Vagina (tissue), 2 donors: ENCODE data around the gene POLA2.
"Not testable (repeated sequence)": the region's sequence is repeated elsewhere in the genome, so short reads cannot be mapped to it uniquely, and the experiment has no call there.

Experiments
- CTCF ChIP-seq, 3 experiments: fragments of 450-650 bp in 2 of 3; fragments of 200-600 bp in 1 of 3; sonication (generic) in 1 of 3; IDR thresholded peaks; one replicate each; pipeline ENCODE4 v1.5.1; 2017 to 2019; ENCODE audit warnings: antibody characterized with exemption in 3 of 3, mild to moderate bottlenecking in 2 of 3, moderate library complexity in 2 of 3
- POLR2A ChIP-seq, 2 donors: fragments of 450-650 bp; IDR thresholded peaks; one replicate each; pipeline ENCODE4 v1.6.1; 2017; ENCODE audit warnings: antibody characterized with exemption in 2 of 2, mild to moderate bottlenecking in 2 of 2, moderate library complexity in 2 of 2

GRCh38 chr11:65245046-65245445 is 16.7 kb upstream of the POLA2 start:
- TF ChIP-seq CTCF, POLR2A (IDR thresholded peaks at IDR 0.05): not testable (repeated sequence)
